Calu3 (cell line): ENCODE data around the gene TANGO6. TPM values are rescaled to one million over a fixed set of nuclear protein-coding genes. Genes with fewer than 3 reads are reported as not detected.
A peak's percentile ranks its signal among the peaks of the same experiment; 100 is the strongest.

Experiments used
- BruUV-seq: library from RNA; stranded (reverse); fragments of 400-500 nt; replicated peaks from 2 replicates; lab custom pipeline; 2021; lab: Mats Ljungman, UMichigan
- CTCF ChIA-PET: fragments of 300-600 bp; sonication (Branson Sonifier 250); formaldehyde crosslinking; loops from one replicate; lab custom pipeline; 2022; ENCODE audit warnings: antibody characterized with exemption; lab: Charles Lee
- DNase-seq: peaks from one replicate; pipeline ENCODE4 v3.0.0; 2022
- H3K27ac Mint-ChIP-seq: one replicate; pipeline ENCODE4 v1.8.0; 2022; ENCODE audit warnings: mixed read lengths; ENCODE audit not compliant: unreplicated experiment
- H3K27me3 Mint-ChIP-seq: one replicate; pipeline ENCODE4 v1.8.0; 2022; ENCODE audit warnings: mixed read lengths; ENCODE audit not compliant: unreplicated experiment
- H3K36me3 Mint-ChIP-seq: one replicate; pipeline ENCODE4 v1.8.0; 2022; ENCODE audit warnings: mild to moderate bottlenecking, moderate library complexity, mixed read lengths; ENCODE audit not compliant: insufficient read depth, unreplicated experiment
- H3K4me1 Mint-ChIP-seq: one replicate; pipeline ENCODE4 v1.8.0; 2022; ENCODE audit warnings: mild to moderate bottlenecking, low read depth, mixed read lengths; ENCODE audit not compliant: unreplicated experiment
- H3K4me3 Mint-ChIP-seq: one replicate; pipeline ENCODE4 v1.8.0; 2022; ENCODE audit warnings: mild to moderate bottlenecking, low read depth, moderate library complexity, mixed read lengths; ENCODE audit not compliant: unreplicated experiment
- H3K9me3 Mint-ChIP-seq: one replicate; pipeline ENCODE4 v1.8.0; 2022; ENCODE audit warnings: low read depth, mixed read lengths; ENCODE audit not compliant: unreplicated experiment
- CTCF ChIP-seq: fragments of 200-600 bp; IDR thresholded peaks from one replicate; pipeline ENCODE4 v1.8.0; 2022; ENCODE audit warnings: antibody characterized with exemption; ENCODE audit not compliant: unreplicated experiment
- intact Hi-C: fragments of 100-400 bp; cut with micrococcal nuclease; formaldehyde crosslinking; loops from one replicate; pipeline ENCODE4 v1.10.0; 2022; ENCODE audit not compliant: unreplicated experiment
- total RNA-seq: library from RNA; stranded (reverse); gene quantifications from 2 replicates; pipeline ENCODE4 v1.2.3, GENCODE V29; 2022

Gene TANGO6
- total RNA-seq, 1 experiment from 2014 or later: 18.0 TPM

DNA sequence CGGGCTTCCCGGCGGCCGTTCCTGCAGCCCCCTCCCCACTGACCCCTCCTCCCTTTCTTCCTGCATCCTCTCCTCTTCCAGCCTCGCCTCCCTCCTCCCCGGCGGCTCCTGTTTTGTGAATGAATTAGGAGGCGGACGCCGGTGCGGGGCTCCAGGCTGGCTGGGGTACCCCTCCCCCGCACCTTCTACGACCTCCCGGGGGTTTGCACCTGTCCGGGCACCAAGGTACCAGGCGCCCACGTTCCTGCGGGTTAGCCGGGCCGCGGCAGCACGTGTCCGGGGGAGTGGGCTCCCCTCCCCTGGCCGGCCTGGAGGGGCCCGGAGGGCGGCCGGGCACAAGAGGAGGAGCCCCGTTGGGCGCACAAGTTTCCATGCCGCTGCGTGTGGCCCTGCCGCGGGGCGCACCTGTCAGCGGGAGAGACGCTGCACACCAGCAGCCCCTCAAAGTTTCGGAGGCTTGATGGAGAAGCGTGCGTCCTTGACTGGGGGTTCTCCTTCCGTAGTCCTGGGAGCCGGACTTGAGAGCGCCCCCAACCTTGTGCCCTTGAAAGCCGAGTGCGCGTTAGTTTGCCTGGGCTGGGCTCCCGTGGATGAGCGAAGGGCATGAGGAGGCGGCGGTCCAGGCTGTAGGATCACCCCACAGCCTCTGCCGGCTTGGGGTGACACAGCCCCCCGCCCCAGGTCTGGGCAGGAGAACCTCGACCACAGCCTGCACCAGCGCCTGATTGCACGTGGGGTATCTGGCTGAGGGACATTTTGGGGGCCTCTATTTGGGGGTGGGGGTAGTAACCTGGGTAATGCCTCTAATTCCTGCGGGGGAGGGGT is 263.4 kb downstream of the TANGO6 start:
- CTCF ChIA-PET: interaction anchor here (0.6 to 2.2 kb wide), 6 partner anchors 25 to 448 kb away, joined by 3 to 14 read pairs (median 6); no protein-coding TSS in a partner anchor
- Mint-ChIP-seq H3K4me1 (peaks cover 36% of the 10 kb centered on the region), H3K4me3 (peak overlapping the region; percentile 85), H3K9me3 (no peaks in the 10 kb centered on the region), H3K27ac (peak overlapping the region; percentile 69), H3K27me3 (no peaks in the 10 kb centered on the region), H3K36me3 (peaks cover 52% of the 10 kb centered on the region)
- peak; percentile 32 for DNase-seq
- no peak for TF ChIP-seq CTCF
- no TSS peak for BruUV-seq
- intact Hi-C loops: no loop called here

- BruUV-seq: no TSS peak
- no peak for TF ChIP-seq CTCF
- H3K4me3 Mint-ChIP-seq: peak overlapping the region; percentile 85
- peaks cover 59% of the 10 kb centered on the region for H3K36me3 Mint-ChIP-seq
- H3K9me3 Mint-ChIP-seq: no peaks in the 10 kb centered on the region
- H3K27me3 Mint-ChIP-seq: no peaks in the 10 kb centered on the region
- H3K4me1 Mint-ChIP-seq: peaks cover 43% of the 10 kb centered on the region
- DNase-seq: peak; percentile 50
- CTCF ChIA-PET: interaction anchor here (0.6 to 1.3 kb wide), 2 partner anchors 24 to 92 kb away, joined by 3 to 7 read pairs; no protein-coding TSS in a partner anchor
- intact Hi-C loops: no loop called here
- peak overlapping the region; percentile 69 for H3K27ac Mint-ChIP-seq
Measured at GRCh38 chr16:69107316-69107962, 264.1 kb downstream of the TANGO6 start.

- CTCF ChIA-PET: interaction anchor here (0.6 to 1.5 kb wide), 4 partner anchors 12 to 114 kb away, joined by 3 to 5 read pairs (median 4); no protein-coding TSS in a partner anchor
- TSS peak; percentile 17 for BruUV-seq
- H3K4me3 Mint-ChIP-seq: peak overlapping the region; percentile 85
- peaks cover 67% of the 10 kb centered on the region for H3K36me3 Mint-ChIP-seq
- H3K27me3 Mint-ChIP-seq: no peaks in the 10 kb centered on the region
- no peaks in the 10 kb centered on the region for H3K9me3 Mint-ChIP-seq
- peaks cover 35% of the 10 kb centered on the region for H3K4me1 Mint-ChIP-seq
- no peak overlapping the region for H3K27ac Mint-ChIP-seq
- no peak for TF ChIP-seq CTCF
- peak; percentile 35 for DNase-seq
- intact Hi-C loops: no loop called here
Measured at GRCh38 chr16:69108064-69108904, 265.0 kb downstream of the TANGO6 start.

DNA sequence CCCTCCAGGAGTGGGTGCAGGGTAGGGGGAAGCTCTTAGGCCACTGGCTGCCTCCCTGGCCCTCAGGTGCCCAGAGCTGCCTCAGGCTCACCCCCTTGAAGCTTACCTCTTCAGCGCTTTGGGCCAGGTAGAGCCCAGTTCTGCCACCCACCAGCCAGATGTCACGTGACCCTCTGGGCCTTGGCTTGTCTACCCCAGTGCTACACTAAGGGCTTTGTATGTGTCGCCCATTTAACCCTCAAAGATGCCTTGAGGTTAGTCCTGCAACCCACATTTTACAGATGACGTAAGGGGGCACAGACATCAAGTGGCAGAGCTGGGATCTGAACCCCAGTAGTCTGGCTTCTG is 265.5 kb downstream of the TANGO6 start:
- Mint-ChIP-seq H3K36me3 (peaks cover 73% of the 10 kb centered on the region), H3K9me3 (no peaks in the 10 kb centered on the region), H3K4me3 (peak overlapping the region; percentile 85), H3K27me3 (no peaks in the 10 kb centered on the region), H3K4me1 (peaks cover 34% of the 10 kb centered on the region), H3K27ac (no peak overlapping the region)
- no peak for TF ChIP-seq CTCF
- BruUV-seq: no TSS peak
- intact Hi-C loops: no loop called here
- CTCF ChIA-PET: interaction anchor here (0.6 to 1.5 kb wide), 3 partner anchors 12 to 144 kb away, joined by 3 to 5 read pairs (median 4); no protein-coding TSS in a partner anchor
- DNase-seq: no peak
